NT2/D1 (cell line): ENCODE data around the gene PLXNA1.
A peak's percentile ranks its signal among the peaks of the same experiment; 100 is the strongest.

Source experiments
- DNase-seq: peaks from one replicate; pipeline ENCODE4 v3.0.0-alpha.2; 2011; ENCODE audit warnings: low read depth, low spot score
- H3K27me3 ChIP-seq: 2 replicates; pipeline ENCODE4 v1.6.0; 2011; ENCODE audit warnings: mild to moderate bottlenecking; ENCODE audit not compliant: insufficient read length, insufficient read depth
- H3K36me3 ChIP-seq: 2 replicates; pipeline ENCODE4 v1.6.1; 2011; ENCODE audit warnings: mild to moderate bottlenecking, low read length, mixed read lengths; ENCODE audit not compliant: insufficient read depth, insufficient read length
- H3K4me1 ChIP-seq: 2 replicates; pipeline ENCODE4 v1.5.1; 2011; ENCODE audit not compliant: insufficient read depth, insufficient read length
- H3K4me3 ChIP-seq: 2 replicates; pipeline ENCODE4 v1.5.1; 2011; ENCODE audit warnings: low read depth; ENCODE audit not compliant: insufficient read length
- H3K9ac ChIP-seq: 2 replicates; pipeline ENCODE4 v1.6.0; 2011; ENCODE audit warnings: low read depth; ENCODE audit not compliant: insufficient read length
- H3K9me3 ChIP-seq: 2 replicates; pipeline ENCODE4 v1.5.1; 2011; ENCODE audit warnings: mild to moderate bottlenecking, low read length; ENCODE audit not compliant: insufficient read depth
- SUZ12 ChIP-seq: IDR thresholded peaks from 2 replicates; pipeline ENCODE4 v1.6.1; 2011; ENCODE audit not compliant: insufficient read length, insufficient read depth; ENCODE audit errors: extremely low read depth
- YY1 ChIP-seq: IDR thresholded peaks from 2 replicates; pipeline ENCODE4 v1.6.1; 2011; ENCODE audit not compliant: insufficient read length, insufficient read depth
- ZNF274 ChIP-seq: IDR thresholded peaks from 2 replicates; pipeline ENCODE4 v1.6.1; 2011; ENCODE audit warnings: mild to moderate bottlenecking, low read depth, low read length

PLXNA1 gene

GRCh38 chr3:127001486-127002194 is 18.7 kb downstream of the PLXNA1 start:
- no peaks in the 10 kb centered on the region for H3K27me3 ChIP-seq
- H3K36me3 ChIP-seq, result peaks cover 47% of the 10 kb centered on the region
- no peaks in the 10 kb centered on the region for H3K9me3 ChIP-seq
- H3K4me1 ChIP-seq, result peaks cover 41% of the 10 kb centered on the region
- TF ChIP-seq ZNF274 (no peak), YY1 (no peak), SUZ12 (no peak)
- H3K9ac ChIP-seq, result peak overlapping the region; percentile 65
- DNase-seq, result no peak
- no peak overlapping the region for H3K4me3 ChIP-seq

- no peak for TF ChIP-seq YY1
- no peak for TF ChIP-seq SUZ12
- Histone ChIP-seq H3K4me1 (peaks cover 33% of the 10 kb centered on the region), H3K4me3 (no peak overlapping the region), H3K36me3 (peaks cover 39% of the 10 kb centered on the region), H3K9ac (peak overlapping the region; percentile 65), H3K9me3 (no peaks in the 10 kb centered on the region), H3K27me3 (no peaks in the 10 kb centered on the region)
- DNase-seq, result peak; percentile 93
These were observed 19.6 kb downstream of the PLXNA1 start for GRCh38 chr3:127002195-127003174.

GRCh38 chr3:127003175-127003555 is 20.2 kb downstream of the PLXNA1 start:
- Histone ChIP-seq H3K27me3 (no peaks in the 10 kb centered on the region), H3K9ac (no peak overlapping the region), H3K9me3 (no peaks in the 10 kb centered on the region), H3K36me3 (peaks cover 33% of the 10 kb centered on the region), H3K4me1 (peaks cover 33% of the 10 kb centered on the region), H3K4me3 (no peak overlapping the region)
- TF ChIP-seq YY1 (no peak), SUZ12 (no peak), ZNF274 (no peak)
- no peak for DNase-seq

- no peaks in the 10 kb centered on the region for H3K27me3 ChIP-seq
- no peaks in the 10 kb centered on the region for H3K9me3 ChIP-seq
- H3K36me3 ChIP-seq, result peaks cover 27% of the 10 kb centered on the region
- no peak overlapping the region for H3K4me3 ChIP-seq
- no peak for TF ChIP-seq ZNF274
- TF ChIP-seq SUZ12, result no peak
- TF ChIP-seq YY1, result no peak
- H3K4me1 ChIP-seq, result peaks cover 37% of the 10 kb centered on the region
- H3K9ac ChIP-seq, result no peak overlapping the region
- DNase-seq, result no peak
These were observed 20.8 kb downstream of the PLXNA1 start for GRCh38 chr3:127003601-127004280.

- no peak overlapping the region for H3K9ac ChIP-seq
- no peak overlapping the region for H3K4me3 ChIP-seq
- peaks cover 24% of the 10 kb centered on the region for H3K36me3 ChIP-seq
- no peaks in the 10 kb centered on the region for H3K9me3 ChIP-seq
- peaks cover 37% of the 10 kb centered on the region for H3K4me1 ChIP-seq
- DNase-seq, result no peak
- TF ChIP-seq YY1, result no peak
- TF ChIP-seq ZNF274, result no peak
- no peak for TF ChIP-seq SUZ12
- no peaks in the 10 kb centered on the region for H3K27me3 ChIP-seq
These were observed 21.9 kb downstream of the PLXNA1 start for GRCh38 chr3:127004641-127005397.

DNA sequence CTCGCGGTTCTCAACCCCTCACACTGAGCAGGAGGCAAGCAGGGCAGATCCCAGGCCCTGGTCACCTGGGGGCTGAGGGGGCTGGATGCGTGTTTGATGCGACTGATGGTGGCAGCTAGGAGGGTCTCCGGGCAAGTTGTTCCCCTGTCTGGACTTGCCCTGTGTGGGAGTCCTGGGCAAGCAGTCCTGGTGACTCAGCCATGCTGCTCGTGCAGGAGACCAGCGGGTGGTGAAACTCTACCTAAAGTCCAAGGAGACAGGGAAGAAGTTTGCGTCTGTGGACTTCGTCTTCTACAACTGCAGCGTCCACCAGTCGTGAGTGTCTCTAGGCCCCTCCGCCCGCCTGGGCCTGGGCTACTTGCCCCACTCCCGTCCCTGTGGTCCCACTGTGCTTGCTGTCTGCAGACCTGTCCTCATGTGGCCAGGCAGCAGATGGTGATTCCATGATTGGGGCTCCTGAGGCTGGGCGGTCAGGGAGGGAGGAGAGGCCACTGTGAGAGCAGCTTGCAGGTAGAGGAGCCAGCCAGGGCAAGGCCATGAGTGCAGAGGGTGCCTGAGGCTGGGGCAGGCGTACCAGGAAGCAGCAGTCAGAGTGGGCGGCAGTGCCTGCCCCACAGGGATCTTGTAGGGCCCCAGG is 23.1 kb downstream of the PLXNA1 start:
- no peak for DNase-seq
- no peaks in the 10 kb centered on the region for H3K27me3 ChIP-seq
- peaks cover 37% of the 10 kb centered on the region for H3K4me1 ChIP-seq

More for the DNA sequence above, 23.1 kb downstream of the PLXNA1 start:
- TF ChIP-seq ZNF274 (no peak), YY1 (no peak), SUZ12 (no peak)
- H3K36me3 ChIP-seq, result peaks cover 29% of the 10 kb centered on the region
- H3K9ac ChIP-seq, result peak overlapping the region; percentile 21
- H3K9me3 ChIP-seq, result no peaks in the 10 kb centered on the region
- H3K4me3 ChIP-seq, result no peak overlapping the region
